Gastrocnemius medialis (tissue), 4 donors: ENCODE results near the gene TYW1B. TPM values are rescaled to one million over a fixed set of nuclear protein-coding genes. Genes with fewer than 3 reads are reported as not detected.
"Not testable (repeated sequence)": the region's sequence is repeated elsewhere in the genome, so short reads cannot be mapped to it uniquely, and the experiment has no call there.

ENCODE experiments used
- ATAC-seq, 2 donors: fragments of 150-250 bp; one replicate each; pipeline ENCODE4 v1.9.1; 2016
- DNase-seq, 2 donors: peaks; one replicate each; pipeline ENCODE4 v3.0.0-alpha.2; 2019
- H3K27ac ChIP-seq, 4 donors: fragments of 200-600 bp; sonication (generic); 1 replicate in 1 of 4; 2 replicates in 3 of 4; pipeline ENCODE4 v1.5.1; 2016 to 2018; ENCODE audit warnings: mild to moderate bottlenecking in 2 of 4, moderate library complexity in 1 of 4
- H3K27me3 ChIP-seq, 3 donors: fragments of 200-600 bp; sonication (generic) in 2 of 3; 1 replicate in 1 of 3; 2 replicates in 2 of 3; pipeline versions ENCODE4 v1.5.1 to v1.6.0; 2016 to 2019; ENCODE audit warnings: mild to moderate bottlenecking in 1 of 3, moderate library complexity in 1 of 3
- H3K36me3 ChIP-seq, 2 donors: fragments of 200-600 bp; sonication (generic) in 1 of 2; one replicate each; pipeline ENCODE4 v1.5.1; 2017 to 2018
- H3K4me1 ChIP-seq, 2 donors: fragments of 200-600 bp; sonication (generic) in 1 of 2; one replicate each; pipeline ENCODE4 v1.5.1; 2016 to 2017; ENCODE audit warnings: mild to moderate bottlenecking in 2 of 2
- H3K4me3 ChIP-seq, 4 donors: fragments of 200-600 bp; sonication (generic) in 3 of 4; 1 replicate in 1 of 4; 2 replicates in 3 of 4; pipeline ENCODE4 v1.5.1; 2016 to 2019; ENCODE audit warnings: mild to moderate bottlenecking in 2 of 4
- H3K9me3 ChIP-seq, 3 donors: fragments of 200-600 bp; sonication (generic) in 2 of 3; 1 replicate in 1 of 3; 2 replicates in 2 of 3; pipeline ENCODE4 v1.5.1; 2016 to 2019
- CTCF ChIP-seq, 5 experiments: fragments of 450-650 bp in 3 of 5; fragments of 200-600 bp in 2 of 5; sonication (generic) in 2 of 5; IDR thresholded peaks in 4 of 5; conservative IDR thresholded peaks in 1 of 5; 1 replicate in 4 of 5; 2 replicates in 1 of 5; pipeline ENCODE4 v1.5.1; 2016 to 2019; ENCODE audit warnings: antibody characterized with exemption in 5 of 5, mild to moderate bottlenecking in 3 of 5, moderate library complexity in 3 of 5
- POLR2A ChIP-seq, 2 donors: fragments of 450-650 bp; IDR thresholded peaks; one replicate each; pipeline ENCODE4 v1.6.1; 2017; ENCODE audit warnings: antibody characterized with exemption in 2 of 2, mild to moderate bottlenecking in 2 of 2, moderate library complexity in 2 of 2
- in situ Hi-C, 4 donors: fragments of 200-750 bp; cut with MboI; loops; one replicate each; pipeline versions ENCODE4 v1.15.0 to v1.8.0; 2017; ENCODE audit warnings: low sequenced_read_pairs in 4 of 4
- intact Hi-C: fragments of 100-400 bp; cut with DNase I; formaldehyde crosslinking; loops from one replicate; pipeline ENCODE4 v1.15.1; 2023; ENCODE audit warnings: low total_unique reads
- total RNA-seq, 4 donors: library from RNA; depleted of rRNA; stranded (reverse); fragments of >200 nt; gene quantifications; one replicate each; pipeline versions ENCODE4 v1.1.0 to v1.2.3, GENCODE V29; 2016

TYW1B gene
- total RNA-seq, 4 donors from 2014 or later = 2.5 to 6.0 (median 2.9) TPM

DNA sequence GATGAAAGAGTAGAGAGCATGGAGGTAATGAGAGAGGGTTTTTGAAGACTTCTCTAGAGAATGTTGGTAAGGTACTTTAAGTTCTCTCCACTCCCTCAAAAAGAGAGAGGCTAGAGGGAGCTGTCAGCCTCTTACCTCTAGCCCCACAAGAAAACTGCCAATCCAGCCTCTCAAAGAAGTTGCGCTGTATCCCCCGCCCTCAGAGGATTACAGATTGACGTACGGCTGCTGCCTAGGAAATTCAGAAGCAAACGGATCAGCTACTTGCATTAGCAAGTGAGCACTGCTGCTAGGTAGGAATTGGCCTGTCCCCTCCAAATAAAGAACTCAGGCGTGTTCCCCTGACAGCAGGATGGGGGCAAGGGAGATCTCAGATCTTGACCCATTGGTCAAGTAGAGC lies 34.2 kb downstream of the TYW1B start:
- no peaks in the 10 kb centered on the region for H3K27me3 ChIP-seq
- no peaks in the 10 kb centered on the region for H3K9me3 ChIP-seq
- intact Hi-C loops = no loop called here
- in situ Hi-C loops = no loop called here
- no peak for DNase-seq
- no peak overlapping the region for H3K27ac ChIP-seq
- no peak for TF ChIP-seq POLR2A (IDR thresholded peaks at IDR 0.05)
- TF ChIP-seq CTCF (IDR thresholded peaks at IDR 0.05 in 4 of 5, conservative IDR thresholded peaks at IDR 0.05 in 1 of 5) = no peak
- ATAC-seq = no peak
- H3K36me3 ChIP-seq = peaks cover 0 to 5% of the 10 kb centered on the region in 2 donors
- no peak overlapping the region for H3K4me3 ChIP-seq
- H3K4me1 ChIP-seq = peaks cover 0 to 6% of the 10 kb centered on the region in 2 donors

DNA sequence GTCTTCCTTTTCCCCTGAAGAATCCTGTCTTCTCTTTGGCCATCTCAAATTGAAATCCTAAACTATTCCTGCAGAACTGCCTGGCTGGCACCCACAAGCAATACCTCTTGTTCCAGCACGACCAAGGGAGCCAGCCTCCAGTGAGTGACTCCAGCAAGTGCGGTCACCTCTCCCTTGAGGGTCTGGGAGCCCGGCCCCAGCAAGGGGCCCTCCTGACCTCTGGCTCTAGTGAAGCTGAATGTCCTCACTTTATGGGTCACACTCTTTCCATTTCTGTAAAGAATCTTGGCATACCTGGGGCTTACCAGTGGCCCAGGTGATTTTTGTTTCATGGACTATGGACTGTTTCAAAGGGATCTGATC lies 37.3 kb downstream of the TYW1B start:
- H3K9me3 ChIP-seq, DNase-seq, H3K36me3 ChIP-seq, H3K27me3 ChIP-seq, H3K4me3 ChIP-seq, H3K4me1 ChIP-seq, intact Hi-C loops, in situ Hi-C loops: not testable (repeated sequence)
- ATAC-seq = peak in 1 of 2 donors; percentile 37
- H3K27ac ChIP-seq = peak overlapping the region; percentile 76 to 82 (median 79)

DNA sequence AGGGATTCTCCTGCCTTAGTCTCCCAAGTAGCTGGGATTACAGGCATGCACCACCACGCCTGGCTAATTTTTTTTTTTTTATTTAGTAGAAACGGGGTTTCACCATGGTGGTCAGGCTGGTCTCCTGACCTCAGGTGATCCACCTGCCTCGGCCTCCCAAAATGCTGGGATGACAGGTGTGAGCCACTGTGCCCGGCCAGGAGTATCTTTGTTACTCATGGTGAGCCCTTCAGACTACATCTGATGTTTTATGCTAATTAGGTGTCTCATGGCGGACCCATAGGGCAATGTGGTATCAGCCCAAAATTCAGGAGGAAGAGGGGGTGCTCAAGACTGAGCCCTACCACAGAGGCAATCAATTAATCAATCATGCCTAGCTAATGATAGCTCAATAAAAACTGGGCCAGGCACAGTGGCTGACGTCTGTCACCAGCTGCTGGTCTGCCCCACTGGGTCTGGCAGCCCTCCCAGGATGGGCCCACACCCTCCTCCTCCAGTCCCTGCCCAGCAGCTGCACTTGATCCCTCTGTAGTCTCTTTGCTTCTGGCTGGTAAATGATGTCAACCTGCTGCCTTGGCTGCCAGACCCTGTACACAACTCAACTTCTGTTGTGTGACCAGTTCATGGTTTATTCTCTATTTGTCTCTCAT lies 37.8 kb downstream of the TYW1B start:
- H3K9me3 ChIP-seq, H3K27me3 ChIP-seq, in situ Hi-C loops, intact Hi-C loops, H3K4me1 ChIP-seq, H3K36me3 ChIP-seq, H3K4me3 ChIP-seq: not testable (repeated sequence)
- peak overlapping the region; percentile 76 to 82 (median 79) for H3K27ac ChIP-seq
- DNase-seq (peak; percentile 47 to 86), ATAC-seq (peak; percentile 95 to 96)

DNA sequence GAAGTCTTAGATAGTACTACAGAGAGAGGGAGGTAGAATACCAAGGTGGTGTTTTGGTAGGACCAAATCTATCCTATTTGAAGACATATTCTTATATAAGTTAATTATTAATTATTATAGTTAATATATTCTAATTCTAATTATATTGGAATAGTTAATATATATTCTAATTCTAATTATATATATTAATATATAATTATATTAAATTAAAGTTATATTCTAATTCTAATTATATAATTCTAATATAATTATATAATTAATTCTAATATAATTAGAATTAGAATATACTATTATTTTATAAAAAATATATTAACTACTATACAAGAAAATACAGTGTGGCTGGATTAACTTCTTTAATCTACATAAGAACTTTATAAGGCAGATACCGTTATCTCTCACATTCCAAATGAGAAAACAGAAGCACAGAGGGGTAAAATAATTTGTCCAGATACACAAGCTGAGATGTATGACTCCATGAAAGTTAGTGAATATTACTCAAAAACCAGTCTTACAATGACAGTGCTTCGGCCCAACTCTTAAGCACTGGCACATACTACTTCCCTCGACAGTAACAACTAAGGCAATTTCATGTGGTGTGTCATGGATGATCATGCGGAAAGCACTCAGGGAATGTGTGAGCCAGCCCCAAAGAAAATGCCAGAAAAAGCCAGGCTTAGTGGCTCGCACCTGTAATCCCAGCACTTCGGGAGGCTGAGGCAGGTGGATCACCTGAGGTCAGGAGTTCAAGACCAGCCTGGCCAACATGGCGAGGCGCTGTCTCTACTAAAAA lies 42.6 kb downstream of the TYW1B start:
- H3K27ac ChIP-seq = peak overlapping the region in 2 of 4 donors; percentile 69 to 70
- no peak for TF ChIP-seq POLR2A (IDR thresholded peaks at IDR 0.05)
- no peak for TF ChIP-seq CTCF (IDR thresholded peaks at IDR 0.05 in 4 of 5, conservative IDR thresholded peaks at IDR 0.05 in 1 of 5)
- peaks cover 11 to 12% of the 10 kb centered on the region in 2 donors for H3K4me1 ChIP-seq
- no peak for ATAC-seq
- H3K36me3 ChIP-seq = no peaks in the 10 kb centered on the region
- intact Hi-C loops = no loop called here
- in situ Hi-C loops = no loop called here
- H3K9me3 ChIP-seq = no peaks in the 10 kb centered on the region
- no peaks in the 10 kb centered on the region for H3K27me3 ChIP-seq
- H3K4me3 ChIP-seq = no peak overlapping the region
- no peak for DNase-seq

DNA sequence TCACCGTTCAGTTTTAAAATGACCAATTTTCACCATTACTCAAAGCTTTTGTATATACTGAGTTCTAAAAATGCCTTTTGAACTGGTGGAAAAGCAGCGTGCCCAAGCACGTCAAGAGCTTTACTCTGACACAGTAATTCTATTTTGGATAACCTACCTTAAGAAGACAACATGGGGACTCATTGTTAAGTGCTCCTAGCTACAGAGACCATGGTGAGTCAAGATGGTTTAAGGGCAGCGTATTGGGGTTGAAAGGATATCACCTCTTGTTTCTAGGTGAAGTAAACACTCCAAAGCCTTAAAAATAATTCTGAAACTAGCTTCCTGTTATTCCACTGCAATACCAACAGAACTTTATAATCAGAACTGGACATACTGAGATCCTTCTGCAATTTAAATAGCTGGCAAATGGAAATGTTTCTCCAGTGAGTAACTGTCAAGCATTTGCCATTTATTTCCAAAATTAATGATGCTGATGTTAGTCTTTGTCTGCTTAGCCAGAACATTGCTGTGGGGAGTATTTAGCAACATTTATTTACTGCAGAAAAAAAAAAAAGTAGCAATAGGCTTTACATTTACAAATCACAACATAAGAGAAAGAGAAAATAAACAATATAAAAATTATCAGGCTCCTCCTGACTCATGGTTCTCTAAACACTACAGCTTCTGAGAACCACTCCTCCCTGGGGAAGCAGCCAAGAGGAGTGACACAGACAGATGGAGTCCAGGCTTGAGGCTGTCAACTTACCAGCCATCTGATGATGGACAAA lies 44.2 kb downstream of the TYW1B start:
- H3K4me1 ChIP-seq = peaks cover 11 to 12% of the 10 kb centered on the region in 2 donors
- peak overlapping the region; percentile 65 to 70 (median 68) for H3K27ac ChIP-seq
- H3K9me3 ChIP-seq, H3K27me3 ChIP-seq, in situ Hi-C loops, H3K4me3 ChIP-seq, intact Hi-C loops, H3K36me3 ChIP-seq: not testable (repeated sequence)
- peak; percentile 95 to 97 for ATAC-seq
- DNase-seq = peak; percentile 56 to 77

DNA sequence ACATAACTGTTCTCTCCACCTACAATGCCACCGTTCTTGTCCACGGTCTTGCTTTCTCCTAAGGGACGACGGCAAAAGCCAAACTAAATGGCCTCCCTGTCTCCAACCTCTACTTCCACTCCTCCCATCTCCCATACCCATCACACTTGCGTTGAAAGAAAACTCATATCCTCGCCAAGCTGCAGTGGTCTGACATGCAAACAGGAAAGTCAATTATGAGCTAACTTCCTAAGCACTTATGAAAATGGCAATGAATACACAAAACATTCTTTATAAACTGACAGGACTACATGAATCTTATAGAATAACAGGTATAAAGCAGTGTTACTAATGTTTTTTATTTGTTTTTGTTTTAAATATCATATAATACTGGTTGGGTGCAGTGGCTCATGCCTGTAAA lies 46.4 kb downstream of the TYW1B start:
- Histone ChIP-seq H3K36me3 (no peaks in the 10 kb centered on the region), H3K4me1 (peaks cover 11 to 12% of the 10 kb centered on the region in 2 donors), H3K9me3 (no peaks in the 10 kb centered on the region), H3K27me3 (no peaks in the 10 kb centered on the region), H3K27ac (no peak overlapping the region), H3K4me3 (no peak overlapping the region)
- in situ Hi-C loops (no loop called here), intact Hi-C loops (no loop called here)
- no peak for ATAC-seq
- TF ChIP-seq POLR2A (IDR thresholded peaks at IDR 0.05) = no peak
- no peak for TF ChIP-seq CTCF (IDR thresholded peaks at IDR 0.05 in 4 of 5, conservative IDR thresholded peaks at IDR 0.05 in 1 of 5)
- no peak for DNase-seq
